Gastroesophageal sphincter (tissue), 2 donors: ENCODE data around the gene EML4.

Source experiments
- EP300 ChIP-seq: sonication (generic); formaldehyde crosslinking; IDR thresholded peaks from one replicate; pipeline ENCODE4 v1.6.1; 2017; ENCODE audit warnings: antibody characterized with exemption, mild to moderate bottlenecking
- POLR2AphosphoS5 ChIP-seq: sonication (generic); formaldehyde crosslinking; IDR thresholded peaks from one replicate; pipeline ENCODE4 v1.6.1; 2017; ENCODE audit warnings: antibody characterized with exemption

GRCh38 chr2:42161444-42161843 lies 7.7 kb upstream of the EML4 start:
- no peak for TF ChIP-seq POLR2AphosphoS5
- no peak for TF ChIP-seq EP300
